Upper lobe of left lung (tissue), 4 donors: ENCODE measurements around the gene CELF5.

Experiments
- CTCF ChIP-seq, 6 experiments: fragments of 450-650 bp in 4 of 6; fragments of 200-600 bp in 2 of 6; sonication (generic) in 2 of 6; IDR thresholded peaks; one replicate each; pipeline ENCODE4 v1.5.1; 2016 to 2019; ENCODE audit warnings: antibody characterized with exemption in 6 of 6
- EP300 ChIP-seq, 4 donors: sonication (generic); formaldehyde crosslinking; IDR thresholded peaks; one replicate each; pipeline ENCODE4 v1.5.1; 2017; ENCODE audit warnings: antibody characterized with exemption in 4 of 4, control low read depth in 2 of 4
- POLR2A ChIP-seq, 4 donors: fragments of 450-650 bp; IDR thresholded peaks; one replicate each; pipeline ENCODE4 v1.5.1; 2016 to 2017; ENCODE audit warnings: antibody characterized with exemption in 4 of 4, mild to moderate bottlenecking in 2 of 4
- POLR2AphosphoS5 ChIP-seq, 2 donors: sonication (generic); formaldehyde crosslinking; IDR thresholded peaks; one replicate each; pipeline ENCODE4 v1.5.1; 2017; ENCODE audit warnings: antibody characterized with exemption in 2 of 2

DNA sequence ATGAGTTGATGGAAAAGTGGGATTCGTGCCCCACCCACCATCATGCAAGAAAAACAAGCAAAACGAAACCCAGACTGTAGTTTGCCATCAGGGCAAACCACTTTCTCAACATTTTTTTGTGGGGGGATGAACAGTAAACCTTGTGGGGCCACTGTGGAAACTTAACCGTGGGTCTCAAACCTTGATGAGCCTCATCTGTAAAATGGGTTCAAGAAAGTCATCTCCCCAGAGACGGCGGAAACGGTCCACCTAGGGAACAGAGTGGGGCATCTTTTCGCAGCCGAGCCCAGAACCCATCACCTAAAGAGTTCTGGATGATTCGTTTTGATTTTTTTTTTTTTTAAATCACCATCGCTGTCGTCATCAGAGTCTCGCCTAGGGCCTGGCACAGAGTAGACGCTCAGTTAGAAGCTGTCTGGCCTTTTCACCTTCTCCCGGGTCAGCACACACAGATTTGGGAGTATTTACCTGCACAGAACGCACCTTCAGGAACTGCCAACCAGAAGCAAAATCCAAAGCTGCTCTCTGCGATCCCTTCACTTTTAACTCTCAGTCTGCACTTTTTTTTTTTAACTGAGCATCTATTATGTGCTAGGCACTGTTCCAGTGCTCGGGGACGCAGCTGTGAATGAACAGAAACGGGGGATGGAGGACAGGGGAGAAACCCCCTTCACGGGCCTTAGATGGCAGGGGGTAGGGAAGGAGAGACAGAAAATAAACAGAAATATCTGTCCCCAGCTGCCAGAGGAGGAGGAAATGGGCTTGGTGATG, 69.8 kb downstream of the CELF5 start:
- TF ChIP-seq EP300 (IDR thresholded peaks at IDR 0.05) (no peak), CTCF (IDR thresholded peaks at IDR 0.05) (no peak), POLR2AphosphoS5 (IDR thresholded peaks at IDR 0.05) (no peak), POLR2A (IDR thresholded peaks at IDR 0.05) (no peak)
